ENCODE measurements around the gene RAI1.

RAI1 gene

DNA sequence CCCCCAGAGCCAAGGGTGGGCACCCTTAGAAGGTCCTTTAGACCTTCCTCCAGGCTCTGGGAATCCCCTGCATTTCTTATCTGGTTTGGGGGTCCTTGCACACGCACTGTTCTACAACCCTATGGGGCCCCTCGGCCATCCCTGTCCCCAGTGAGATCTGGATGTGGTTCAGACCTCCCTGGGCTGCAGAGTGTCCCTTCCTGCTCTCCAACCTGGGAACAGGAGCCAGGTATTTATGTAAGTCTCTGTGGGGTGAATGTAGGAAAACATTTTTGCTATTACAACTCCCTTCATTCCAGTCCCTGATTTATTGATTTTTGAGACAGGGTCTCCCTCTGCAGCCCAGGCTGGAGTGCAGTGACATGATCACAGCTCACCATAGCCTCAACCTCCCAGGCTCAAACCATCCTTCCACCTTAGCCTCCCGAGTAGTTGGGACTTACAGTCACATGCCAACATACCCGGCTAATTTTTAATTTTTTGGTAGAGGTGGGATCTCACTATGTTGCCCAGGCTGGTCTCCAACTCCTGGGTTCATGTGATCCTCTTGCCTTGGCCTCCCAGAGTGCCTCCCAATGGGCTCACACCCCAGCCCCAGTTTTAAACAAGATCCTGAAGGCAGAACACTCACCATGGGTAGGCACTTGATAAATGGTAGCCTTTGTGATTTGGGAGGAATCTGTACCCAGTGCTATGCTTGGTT, 61.6 kb downstream of the RAI1 start:
- TF ChIP-seq, protein P1, sequence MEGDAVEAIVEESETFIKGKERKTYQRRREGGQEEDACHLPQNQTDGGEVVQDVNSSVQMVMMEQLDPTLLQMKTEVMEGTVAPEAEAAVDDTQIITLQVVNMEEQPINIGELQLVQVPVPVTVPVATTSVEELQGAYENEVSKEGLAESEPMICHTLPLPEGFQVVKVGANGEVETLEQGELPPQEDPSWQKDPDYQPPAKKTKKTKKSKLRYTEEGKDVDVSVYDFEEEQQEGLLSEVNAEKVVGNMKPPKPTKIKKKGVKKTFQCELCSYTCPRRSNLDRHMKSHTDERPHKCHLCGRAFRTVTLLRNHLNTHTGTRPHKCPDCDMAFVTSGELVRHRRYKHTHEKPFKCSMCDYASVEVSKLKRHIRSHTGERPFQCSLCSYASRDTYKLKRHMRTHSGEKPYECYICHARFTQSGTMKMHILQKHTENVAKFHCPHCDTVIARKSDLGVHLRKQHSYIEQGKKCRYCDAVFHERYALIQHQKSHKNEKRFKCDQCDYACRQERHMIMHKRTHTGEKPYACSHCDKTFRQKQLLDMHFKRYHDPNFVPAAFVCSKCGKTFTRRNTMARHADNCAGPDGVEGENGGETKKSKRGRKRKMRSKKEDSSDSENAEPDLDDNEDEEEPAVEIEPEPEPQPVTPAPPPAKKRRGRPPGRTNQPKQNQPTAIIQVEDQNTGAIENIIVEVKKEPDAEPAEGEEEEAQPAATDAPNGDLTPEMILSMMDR (IDR thresholded peaks at IDR 0.05; ENCODE audit: extremely low read depth, missing control alignments), result no peak
- DNase-seq (ENCODE audit: low spot score), result no peak

DNA sequence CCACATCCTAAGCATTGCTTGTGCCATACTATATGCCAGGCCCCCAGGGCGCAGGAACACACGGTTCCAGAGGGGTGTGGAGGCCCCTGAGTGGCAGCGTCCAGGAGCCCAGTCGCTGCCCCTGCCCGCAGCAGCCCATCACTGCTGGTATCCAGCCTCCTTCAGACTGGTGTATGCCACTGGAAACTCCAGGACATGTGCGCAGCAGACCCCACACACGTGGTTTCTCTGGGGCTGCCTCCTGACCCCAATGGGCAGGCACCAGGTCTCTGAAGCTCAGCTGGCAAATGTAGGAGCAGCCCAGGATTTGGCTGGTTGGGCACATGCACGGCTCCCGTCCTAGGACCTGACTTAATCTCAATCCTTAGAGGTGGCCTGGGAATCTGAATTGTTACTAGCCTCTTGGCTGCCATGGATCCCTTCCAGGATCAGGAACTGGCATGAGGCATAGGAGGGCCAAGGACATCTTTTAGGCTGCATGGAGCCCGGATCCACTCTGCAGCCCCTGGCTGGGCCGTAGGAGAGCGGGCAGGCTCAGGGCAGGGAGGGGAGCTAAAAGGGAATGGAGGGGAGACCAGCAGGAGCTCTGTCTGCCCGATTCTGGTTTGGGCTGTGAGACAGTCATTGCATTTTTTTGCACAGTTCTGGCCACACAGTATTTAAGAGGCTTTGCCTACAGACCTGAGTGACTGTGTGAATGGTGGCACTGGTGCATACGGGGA, 62.3 kb downstream of the RAI1 start:
- TF ChIP-seq, protein P1 (IDR thresholded peaks at IDR 0.05; ENCODE audit: extremely low read depth, missing control alignments), result no peak

DNA sequence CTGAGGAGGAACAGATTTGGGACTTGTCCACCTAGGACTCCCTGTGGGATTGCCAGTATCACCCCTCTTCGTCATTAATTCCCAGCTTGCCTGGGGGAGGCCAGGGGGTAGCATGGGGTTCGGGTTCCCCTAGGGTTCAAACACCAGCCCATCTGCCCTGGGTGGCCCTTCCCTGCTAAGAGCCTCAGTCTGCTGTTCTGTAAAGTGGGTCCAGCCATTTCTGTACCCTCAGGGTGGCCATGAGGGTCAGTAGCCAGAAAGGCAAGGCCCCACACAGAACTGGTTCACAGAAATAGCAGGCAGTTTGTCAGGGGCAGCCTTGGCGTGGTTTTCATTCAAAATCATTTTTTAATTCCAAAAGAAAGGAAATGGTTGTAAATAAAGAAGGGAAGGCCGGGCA, 62.9 kb downstream of the RAI1 start:
- TF ChIP-seq, protein P1 (IDR thresholded peaks at IDR 0.05; ENCODE audit: extremely low read depth, missing control alignments), result no peak
- DNase-seq (ENCODE audit: low spot score), result no peak

More for the DNA sequence above, 62.3 kb downstream of the RAI1 start:
- DNase-seq (ENCODE audit: low spot score), result no peak

DNA sequence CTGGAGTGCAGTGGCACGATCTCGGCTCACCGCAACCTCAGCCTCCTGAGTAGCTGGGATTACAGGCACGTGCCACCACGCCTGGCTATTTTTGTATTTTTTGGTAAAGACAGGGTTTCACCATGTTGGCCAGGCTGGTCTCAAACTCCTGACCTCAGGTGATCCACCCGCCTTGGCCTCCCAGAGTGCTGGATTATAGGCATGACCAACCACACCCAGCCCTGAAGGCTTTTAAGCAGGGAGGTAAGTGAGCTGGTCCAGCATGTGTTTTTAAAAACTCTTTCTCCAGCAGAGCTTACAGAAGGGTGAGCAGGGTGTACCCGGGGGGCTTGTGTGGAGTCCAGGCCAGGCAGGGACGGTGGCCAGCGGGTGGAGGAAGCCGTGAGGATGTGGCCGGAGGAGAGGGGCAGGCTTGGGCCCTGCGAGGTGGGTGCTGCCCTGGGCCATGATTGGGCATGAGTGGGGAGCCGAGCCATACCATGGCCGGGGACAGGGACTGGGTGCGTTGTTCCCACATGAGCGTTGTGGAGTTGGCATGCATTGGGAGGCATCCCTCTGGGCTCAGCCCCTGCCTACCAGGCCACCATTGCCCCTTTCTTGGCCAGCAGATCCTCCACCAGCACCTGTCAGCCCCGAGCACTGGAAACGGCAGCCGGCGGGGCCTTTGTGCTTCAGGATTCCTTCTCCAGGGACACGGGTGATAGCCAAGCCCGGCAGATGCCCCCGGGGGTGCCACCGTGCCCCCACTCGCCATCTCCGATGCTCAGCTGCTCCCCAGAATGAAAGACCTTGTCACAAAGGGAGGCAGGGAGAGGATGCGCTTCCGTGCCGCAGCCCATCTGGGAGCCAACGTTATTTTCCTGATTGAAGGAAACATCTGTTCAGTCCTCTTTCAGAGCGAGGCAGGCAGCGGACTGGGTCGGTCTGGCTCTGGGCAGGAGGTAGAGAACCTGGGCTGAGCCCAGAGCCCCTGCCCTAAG, 64.5 kb downstream of the RAI1 start:
- TF ChIP-seq, protein P1 (IDR thresholded peaks at IDR 0.05; ENCODE audit: extremely low read depth, missing control alignments), result no peak
- DNase-seq (ENCODE audit: low spot score), result no peak

DNA sequence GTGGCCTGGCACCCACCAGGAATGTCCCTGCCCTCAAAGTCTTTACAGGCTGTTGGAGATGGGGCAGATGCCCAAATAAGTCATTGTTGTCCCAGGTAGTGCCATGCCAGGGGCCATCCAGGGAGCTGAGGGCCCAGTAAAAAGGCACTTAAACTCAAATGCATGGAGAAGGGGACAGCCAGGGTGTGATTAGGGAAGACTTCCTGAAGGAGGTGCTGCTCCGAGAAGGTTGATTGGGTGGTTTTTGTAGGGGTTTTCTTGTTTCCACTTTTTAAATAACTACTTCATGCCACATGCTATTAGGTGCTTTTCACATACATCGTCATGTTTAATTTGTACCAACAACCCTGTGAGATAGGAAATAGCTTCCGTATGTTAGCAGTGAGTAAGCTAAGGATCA, 66.9 kb downstream of the RAI1 start:
- TF ChIP-seq, protein P1 (IDR thresholded peaks at IDR 0.05; ENCODE audit: extremely low read depth, missing control alignments), result peak; percentile 18
- DNase-seq (ENCODE audit: low spot score), result no peak

DNA sequence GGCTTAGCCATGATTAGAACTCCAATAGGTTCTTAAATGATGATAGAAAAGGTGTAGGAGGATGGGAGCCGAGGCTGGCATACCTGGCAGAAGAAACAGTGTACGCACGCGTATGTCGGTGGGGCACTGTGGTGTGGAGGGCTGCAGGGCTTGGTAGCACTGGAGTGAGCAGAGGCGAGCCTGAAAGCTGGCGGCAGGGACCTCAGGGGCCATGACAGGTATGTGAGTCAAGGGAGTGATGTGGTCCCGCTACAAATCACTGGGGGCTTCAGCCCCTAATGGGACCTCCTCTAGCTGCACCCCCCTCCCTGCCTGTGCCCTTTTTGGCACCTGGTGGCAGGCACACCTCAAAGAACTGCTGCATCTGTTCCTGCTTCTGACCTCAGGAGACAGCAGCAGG, 67.3 kb downstream of the RAI1 start:
- TF ChIP-seq, protein P1 (IDR thresholded peaks at IDR 0.05; ENCODE audit: extremely low read depth, missing control alignments), result no peak
- DNase-seq (ENCODE audit: low spot score), result no peak

All from GM20000 (cell line).